Activated CD4-positive, CD25-positive, alpha-beta regulatory T cell (primary cell): ENCODE data around the gene CCDC171.

Source experiments
- DNase-seq, 4 experiments: peaks; one replicate each; lab custom pipeline; 2025; lab: John Stamatoyannopoulos, UW

The CCDC171 gene

GRCh38 chr9:15999422-16000339, 446.8 kb downstream of the CCDC171 start:
- no peak for DNase-seq

GRCh38 chr9:16000811-16001210, 448.0 kb downstream of the CCDC171 start:
- DNase-seq = no peak

DNA sequence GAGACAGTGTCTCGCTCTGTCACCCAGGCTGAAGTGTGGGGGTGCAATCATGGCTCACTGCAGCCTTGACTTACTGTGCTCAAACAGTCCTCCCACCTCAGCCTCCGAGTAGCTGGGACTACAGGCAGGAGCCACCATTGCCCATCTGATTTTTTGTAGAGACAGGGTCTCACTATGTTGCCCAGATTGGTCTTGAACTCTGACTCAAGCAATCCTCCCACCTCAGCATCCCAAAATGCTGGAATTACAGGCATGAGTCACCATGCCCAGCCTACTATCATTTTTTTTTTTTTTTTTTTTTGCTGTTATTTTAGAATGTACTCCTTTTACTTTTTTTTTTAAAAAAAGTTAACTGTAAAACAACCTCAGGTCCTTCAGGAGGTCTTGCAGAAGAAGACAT, 449.0 kb downstream of the CCDC171 start:
- DNase-seq = no peak

DNA sequence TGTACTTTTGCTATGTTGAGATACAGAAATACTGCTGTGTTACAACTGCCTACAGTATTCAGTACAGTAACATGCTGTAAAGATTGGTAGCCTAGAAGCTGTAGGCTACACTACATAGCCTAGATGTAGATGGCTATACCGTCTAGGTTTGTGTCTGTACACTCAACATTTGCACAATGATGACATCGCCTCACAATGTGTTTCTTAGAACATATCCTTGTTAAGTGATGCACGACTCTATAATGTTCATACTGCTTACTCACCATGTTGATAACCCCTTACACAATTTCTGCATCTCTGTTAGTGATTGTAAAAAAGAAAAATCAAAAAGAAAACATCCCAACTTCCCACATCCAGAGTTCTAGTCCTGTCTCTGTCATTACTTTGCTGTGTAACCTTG, 450.0 kb downstream of the CCDC171 start:
- DNase-seq = no peak

GRCh38 chr9:16003785-16004184, 450.9 kb downstream of the CCDC171 start:
- no peak for DNase-seq

DNA sequence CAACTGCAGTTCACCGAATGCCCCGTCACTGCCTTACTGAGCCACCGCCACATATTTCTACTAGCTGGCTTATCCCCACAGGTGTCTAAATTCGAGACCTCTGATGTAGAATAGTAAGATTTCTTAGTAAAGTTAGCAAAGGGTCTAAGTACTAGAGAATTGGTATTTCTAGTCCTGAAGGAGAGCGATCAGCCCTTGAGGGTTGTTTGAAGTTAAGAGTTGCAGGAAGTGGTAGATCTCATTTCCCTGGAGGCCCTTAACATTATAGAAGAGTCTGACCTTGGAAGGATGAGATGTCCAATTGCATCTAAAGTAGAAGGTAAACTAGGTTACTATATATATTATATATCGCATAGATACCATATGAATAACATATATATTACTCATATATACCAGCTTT, 451.8 kb downstream of the CCDC171 start:
- no peak for DNase-seq

- DNase-seq = no peak
Observed at GRCh38 chr9:16010221-16010620, 457.4 kb downstream of the CCDC171 start.

DNA sequence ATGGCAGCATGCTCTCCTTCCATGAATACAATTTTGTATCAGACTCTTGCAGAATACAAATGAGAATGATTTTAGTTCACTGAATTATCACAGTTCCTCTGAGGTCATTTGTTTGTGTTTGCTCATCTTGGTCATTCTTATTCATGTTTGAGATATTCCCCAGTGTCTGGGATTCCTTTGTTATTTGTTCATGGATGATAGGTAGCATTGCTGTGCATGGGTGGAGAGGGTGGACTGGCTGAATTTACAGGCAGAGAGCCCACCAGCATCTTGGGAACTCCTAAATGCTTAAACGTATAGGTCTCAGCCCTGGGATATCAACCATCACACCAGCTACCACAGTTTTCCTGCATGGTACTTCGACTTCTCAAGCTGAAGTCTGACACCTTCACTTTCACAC, 459.8 kb downstream of the CCDC171 start:
- no peak for DNase-seq

DNA sequence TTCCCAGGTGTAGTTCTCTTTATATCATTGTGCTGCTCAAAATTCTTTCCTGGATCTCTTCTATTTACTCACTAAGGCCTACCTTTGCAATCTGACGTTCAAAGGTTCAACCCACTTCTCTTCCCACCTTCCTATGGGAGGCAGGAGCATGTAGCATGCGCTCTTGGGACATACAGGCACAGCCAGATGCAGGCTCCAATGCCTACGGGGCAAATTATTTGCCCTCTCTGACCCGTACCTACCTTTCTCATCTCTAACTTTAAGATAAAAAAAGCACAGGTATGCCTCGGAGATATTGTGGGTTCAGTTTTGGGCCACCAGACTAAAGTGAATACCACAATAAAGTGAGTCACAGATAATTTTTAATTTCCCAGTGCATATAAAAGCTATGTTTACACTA, 460.5 kb downstream of the CCDC171 start:
- no peak for DNase-seq

GRCh38 chr9:16013826-16014225, 461.0 kb downstream of the CCDC171 start:
- DNase-seq = no peak

DNA sequence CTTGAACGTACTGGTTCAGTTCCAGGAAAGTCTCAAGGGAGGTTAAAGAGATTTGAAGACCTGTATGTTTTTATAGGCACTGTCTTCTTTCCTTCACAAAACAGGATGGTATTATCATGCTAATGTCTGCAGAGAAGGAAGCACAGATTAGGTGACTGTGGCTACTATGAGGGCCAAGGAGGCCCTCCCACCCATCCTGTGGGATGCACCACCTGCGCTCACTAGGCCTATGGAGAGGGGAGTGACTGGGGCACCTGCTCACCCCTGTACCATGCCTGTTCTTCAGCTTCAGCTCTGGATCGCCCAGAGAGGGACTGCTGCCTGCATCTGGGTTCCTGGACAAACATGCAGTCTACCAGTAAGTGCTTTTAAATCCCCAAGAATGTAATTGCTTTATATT, 469.4 kb downstream of the CCDC171 start:
- no peak for DNase-seq

DNA sequence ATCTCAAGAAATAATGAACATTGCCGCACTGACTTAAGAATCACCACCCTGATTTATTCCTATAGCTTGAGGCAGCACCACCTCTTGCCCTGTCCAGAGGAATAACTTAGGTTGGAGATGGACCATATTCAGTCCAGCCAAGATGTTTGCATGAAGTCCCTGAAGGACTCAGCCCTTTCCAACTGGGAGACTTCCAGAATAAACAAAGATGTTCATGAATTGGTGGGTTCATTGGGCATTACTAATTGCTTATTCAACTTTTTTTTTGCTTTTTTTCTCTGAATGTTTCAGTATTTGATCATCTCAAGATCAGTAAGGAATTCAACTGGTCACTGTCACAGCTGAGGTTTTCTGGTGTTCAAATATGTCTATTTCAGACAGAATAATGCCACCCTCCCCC, 470.6 kb downstream of the CCDC171 start:
- DNase-seq = no peak
